ENCODE measurements around the gene CCM2L.
A peak's percentile ranks its signal among the peaks of the same experiment; 100 is the strongest.
"Not testable (repeated sequence)": the region's sequence is repeated elsewhere in the genome, so short reads cannot be mapped to it uniquely, and the experiment has no call there.

CCM2L gene

DNA sequence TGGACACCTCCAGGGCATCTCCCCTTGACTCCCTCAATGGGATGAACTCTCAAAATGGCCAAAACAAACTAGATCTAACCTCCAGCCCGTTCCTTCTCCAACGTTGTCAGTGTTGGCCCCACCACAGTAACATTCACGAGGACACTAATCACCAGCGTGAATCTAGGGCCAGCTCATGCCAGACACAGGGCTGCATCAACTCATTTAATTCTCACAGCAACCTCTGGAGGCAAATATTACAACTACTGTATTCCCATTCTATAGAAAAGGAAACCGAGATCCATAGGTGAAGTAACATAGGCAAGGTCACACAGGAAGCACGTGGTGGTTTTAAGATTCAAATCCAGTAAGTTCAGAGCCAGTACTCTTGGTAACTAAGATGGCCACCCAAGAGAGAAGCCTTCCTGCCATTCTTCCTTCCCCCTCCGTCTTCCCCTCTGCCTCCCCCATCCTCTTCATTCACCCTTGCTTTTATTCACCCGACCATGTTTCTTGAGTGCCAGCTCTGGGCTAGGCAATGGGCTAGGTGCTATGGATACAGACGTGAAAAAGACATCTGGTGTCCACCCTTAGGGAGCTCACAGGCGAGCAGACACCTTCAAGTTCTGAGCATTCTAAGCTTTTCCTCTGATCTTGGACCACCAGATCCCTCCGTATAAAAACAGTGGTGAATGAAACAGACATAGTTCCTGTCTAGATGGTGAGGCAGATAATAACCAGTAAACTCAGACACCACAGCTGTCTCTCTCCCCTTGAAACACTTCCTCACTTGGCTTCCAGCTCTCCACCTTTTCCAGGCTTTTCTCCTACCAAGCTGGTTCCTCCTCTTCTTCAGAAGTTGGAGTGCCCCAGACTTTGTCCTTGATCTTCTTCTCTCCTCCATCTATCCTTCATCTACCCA lies 9.6 kb downstream of the CCM2L start:
- peak overlapping the region in 3 of 7 experiments; percentile 42 to 60 (median 57) for H3K4me3 ChIP-seq
- no peak overlapping the region for H3K27ac ChIP-seq

DNA sequence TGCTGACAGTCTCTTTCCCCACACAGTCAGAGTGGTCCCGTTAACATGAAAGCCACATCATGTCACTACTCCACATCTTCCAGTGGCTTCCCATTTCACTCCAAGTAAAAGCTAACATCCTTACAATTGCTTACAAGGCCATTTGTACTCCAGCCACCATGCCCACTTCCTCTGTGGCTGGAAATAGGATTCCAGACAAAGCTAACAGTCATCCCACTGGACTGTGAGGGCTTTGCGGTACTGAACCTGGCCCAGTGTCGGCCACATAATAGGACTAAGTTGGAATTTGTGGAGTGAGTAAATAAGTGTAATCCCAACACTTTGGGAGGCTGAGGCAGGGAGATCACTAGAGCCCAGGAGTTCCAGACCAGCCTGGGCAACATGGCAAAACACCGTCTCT lies 10.9 kb downstream of the CCM2L start:
- Histone ChIP-seq H3K27ac (no peak overlapping the region), H3K4me3 (no peak overlapping the region)

DNA sequence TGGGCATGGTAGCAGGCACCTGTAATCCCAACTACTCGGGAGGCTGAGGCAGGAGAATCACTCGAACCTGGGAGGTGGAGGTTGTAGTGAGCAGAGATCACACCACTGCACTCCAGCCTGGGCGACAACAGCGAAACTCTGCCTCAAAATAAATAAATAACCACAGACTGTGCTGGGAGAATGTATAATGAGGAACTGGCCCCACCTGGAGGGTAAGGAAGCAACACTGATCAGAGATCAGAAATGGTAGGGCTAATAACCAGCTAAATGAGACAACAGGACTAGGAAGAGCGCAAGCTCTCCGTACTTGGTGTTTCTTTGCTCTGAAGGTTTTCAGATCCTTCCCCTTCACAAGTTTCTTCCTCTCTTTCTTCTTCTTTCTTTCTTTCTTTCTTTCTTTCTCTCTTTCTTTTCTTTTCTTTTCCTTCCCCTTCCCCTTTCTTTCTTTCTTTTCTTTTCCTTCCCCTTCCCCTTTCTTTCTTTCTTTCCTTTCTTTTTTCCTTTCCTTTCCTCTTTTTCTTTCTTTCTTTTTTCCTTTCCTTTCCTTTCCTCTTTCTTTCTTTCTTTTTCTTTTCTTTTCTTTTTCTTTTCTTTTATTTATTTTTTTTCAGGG lies 14.6 kb downstream of the CCM2L start:
- H3K27ac ChIP-seq = no peak overlapping the region
- no peak overlapping the region for H3K4me3 ChIP-seq

GRCh38 chr20:32027643-32028042 lies 17.4 kb downstream of the CCM2L start:
- H3K4me3 ChIP-seq = no peak overlapping the region
- no peak overlapping the region for H3K27ac ChIP-seq

DNA sequence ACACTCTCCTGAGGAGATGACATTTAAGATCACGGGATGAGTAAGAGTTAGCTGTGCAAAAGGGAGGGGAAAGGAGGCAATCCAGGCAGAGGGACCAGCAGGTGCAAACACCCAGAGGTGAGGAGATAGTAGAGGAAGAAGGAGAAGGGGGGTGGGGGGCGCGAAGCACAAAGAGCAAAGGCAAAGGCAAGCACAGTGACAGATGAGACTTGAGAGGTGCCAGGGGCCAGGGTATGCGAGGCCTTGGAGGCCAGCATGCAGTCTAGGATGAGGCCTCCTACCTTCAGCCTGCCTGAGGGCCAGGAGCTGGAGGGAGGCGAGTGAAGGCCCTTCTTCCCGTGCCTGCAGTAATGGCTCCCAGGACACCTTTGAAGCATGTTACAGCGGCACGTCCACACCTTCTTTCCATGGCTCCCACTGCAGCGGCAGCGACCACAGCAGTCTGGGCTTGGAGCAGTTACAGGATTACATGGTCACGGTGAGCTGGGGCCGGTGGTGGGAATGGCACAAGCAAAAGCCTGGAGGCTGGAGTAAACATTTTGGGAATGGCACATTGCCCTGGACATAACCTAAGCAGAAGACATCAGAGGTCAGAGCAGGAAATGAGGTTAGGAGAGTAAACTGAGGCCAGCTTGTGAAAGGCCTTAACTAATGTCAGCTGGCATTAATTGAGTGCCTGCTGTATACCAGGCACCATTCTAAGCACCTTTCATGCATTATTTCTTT lies 18.6 kb downstream of the CCM2L start:
- Histone ChIP-seq H3K4me3 (no peak overlapping the region), H3K27ac (no peak overlapping the region)

DNA sequence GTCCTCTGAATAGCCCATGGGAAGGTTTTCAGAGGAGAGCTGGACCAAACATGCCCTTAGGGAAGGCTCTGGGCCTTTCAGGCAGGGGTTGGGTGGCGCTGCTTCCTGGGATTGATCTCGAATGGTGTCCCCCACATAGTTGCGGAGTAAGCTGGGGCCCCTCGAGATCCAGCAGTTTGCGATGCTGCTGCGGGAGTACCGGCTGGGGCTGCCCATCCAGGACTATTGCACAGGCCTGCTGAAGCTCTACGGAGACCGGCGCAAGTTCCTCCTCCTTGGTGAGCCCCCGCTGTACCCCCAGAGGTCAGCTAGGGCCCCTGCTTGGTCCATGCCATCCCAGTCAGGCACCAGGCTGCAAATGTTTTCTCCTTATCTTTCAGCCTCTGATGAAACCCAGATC lies 19.3 kb downstream of the CCM2L start:
- Histone ChIP-seq H3K27ac (no peak overlapping the region), H3K4me3 (no peak overlapping the region)

DNA sequence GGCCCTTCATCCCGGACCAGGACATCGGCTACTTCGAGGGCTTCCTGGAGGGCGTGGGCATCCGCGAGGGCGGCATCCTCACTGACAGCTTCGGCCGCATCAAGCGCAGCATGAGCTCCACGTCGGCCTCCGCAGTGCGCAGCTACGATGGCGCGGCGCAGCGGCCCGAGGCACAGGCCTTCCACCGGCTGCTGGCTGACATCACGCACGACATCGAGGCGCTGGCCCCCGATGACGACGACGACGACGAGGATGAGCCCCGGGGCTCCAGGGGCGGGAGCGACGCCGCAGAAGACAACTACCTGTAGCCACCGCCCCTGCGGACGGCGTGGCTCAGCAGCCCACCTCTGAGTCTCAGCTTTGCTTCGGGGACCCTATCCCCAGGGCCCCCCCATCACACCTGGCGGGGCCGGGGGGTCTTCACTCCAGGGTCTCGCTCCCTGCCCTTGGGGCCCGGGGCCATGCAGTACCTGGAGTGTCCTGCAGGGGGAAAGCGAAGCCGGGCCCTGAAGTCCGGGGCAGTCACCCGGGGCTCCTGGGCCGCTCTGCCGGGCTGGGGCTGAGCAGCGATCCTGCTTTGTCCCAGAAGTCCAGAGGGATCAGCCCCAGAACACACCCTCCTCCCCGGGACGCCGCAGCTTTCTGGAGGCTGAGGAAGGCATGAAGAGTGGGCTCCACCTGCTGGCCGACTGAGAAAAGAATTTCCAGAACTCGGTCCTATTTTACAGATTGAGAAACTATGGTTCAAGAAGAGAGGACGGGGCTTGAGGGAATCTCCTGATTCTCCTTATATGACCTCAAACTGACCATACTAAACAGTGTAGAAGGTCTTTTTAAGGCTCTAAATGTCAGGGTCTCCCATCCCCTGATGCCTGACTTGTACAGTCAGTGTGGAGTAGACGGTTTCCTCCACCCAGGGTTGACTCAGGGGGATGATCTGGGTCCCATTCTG lies 21.0 kb downstream of the CCM2L start:
- peak overlapping the region in 3 of 7 experiments; percentile 9 to 26 (median 11) for H3K4me3 ChIP-seq
- no peak overlapping the region for H3K27ac ChIP-seq

GRCh38 chr20:32033316-32033715 lies 23.1 kb downstream of the CCM2L start:
- Histone ChIP-seq H3K4me3 (no peak overlapping the region), H3K27ac (peak overlapping the region in 1 of 21 experiments; percentile 64)

GRCh38 chr20:32033721-32034120 lies 23.5 kb downstream of the CCM2L start:
- H3K27ac ChIP-seq = peak overlapping the region in 2 of 21 experiments; percentile 22 to 64
- H3K4me3 ChIP-seq = not testable (repeated sequence)

GRCh38 chr20:32034581-32035425 lies 24.6 kb downstream of the CCM2L start:
- peak overlapping the region in 3 of 21 experiments; percentile 15 to 64 (median 35) for H3K27ac ChIP-seq

DNA sequence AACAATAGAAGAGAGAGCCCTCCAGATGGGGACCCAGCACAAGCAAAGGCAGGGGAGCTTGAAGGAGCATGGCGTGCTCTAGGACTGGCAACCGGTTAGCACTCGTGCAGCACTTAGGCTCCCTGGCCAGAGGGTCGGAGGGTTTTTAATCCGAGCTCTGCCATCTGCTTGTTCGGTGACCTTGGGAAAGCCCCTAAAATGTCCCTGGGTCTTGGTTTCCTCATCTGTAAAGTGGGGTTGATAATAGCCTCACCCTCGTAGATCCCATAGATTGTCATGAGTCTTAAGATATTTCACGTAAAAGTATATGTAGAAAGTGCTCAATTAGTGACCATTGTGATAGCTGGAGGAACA lies 25.2 kb downstream of the CCM2L start:
- H3K27ac ChIP-seq = peak overlapping the region in 2 of 21 experiments; percentile 35 to 64
- no peak overlapping the region for H3K4me3 ChIP-seq

More at GRCh38 chr20:32034581-32035425, 24.6 kb downstream of the CCM2L start:
- no peak overlapping the region for H3K4me3 ChIP-seq

- Histone ChIP-seq H3K27ac (peak overlapping the region in 2 of 21 experiments; percentile 35 to 55), H3K4me3 (no peak overlapping the region)
These were observed 26.0 kb downstream of the CCM2L start for GRCh38 chr20:32036252-32036651.

DNA sequence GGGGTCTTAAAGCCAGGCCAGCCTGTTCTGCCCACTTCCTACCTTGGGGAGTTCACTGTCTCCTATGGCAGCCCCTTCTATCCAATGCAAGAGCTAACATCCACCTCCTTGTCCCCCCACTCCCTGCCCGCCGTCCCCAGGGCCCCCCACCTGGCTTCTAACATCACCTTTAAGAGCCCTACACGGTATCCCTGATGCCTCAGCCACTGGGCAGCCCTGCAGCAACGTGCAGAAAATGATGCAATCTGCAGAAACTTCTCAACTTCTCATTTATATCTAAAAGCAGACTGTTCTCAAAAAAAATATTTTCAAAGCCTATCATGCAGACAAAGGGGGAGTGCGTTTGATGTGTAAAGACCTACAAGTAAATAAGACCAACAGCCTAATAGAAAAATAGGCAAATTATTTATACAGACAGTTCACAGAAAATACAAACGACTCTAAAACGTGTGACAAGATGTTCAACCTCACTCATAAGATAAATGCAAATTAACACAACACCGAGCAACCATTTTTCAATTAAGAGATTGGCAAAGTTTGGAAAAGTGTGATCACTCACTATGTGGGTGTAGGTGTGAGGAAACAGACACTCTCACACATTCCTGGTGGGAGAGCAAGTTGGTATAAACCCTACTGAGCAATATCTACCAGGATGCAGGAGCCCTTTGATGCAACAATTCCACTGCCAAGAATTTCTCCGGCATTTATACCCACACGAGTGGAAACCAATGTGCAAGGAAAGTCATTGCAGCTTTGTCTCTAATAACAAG lies 26.7 kb downstream of the CCM2L start:
- peak overlapping the region in 1 of 21 experiments; percentile 55 for H3K27ac ChIP-seq
- no peak overlapping the region for H3K4me3 ChIP-seq

GRCh38 chr20:32037929-32038328 lies 27.7 kb downstream of the CCM2L start:
- H3K27ac ChIP-seq = no peak overlapping the region
- no peak overlapping the region for H3K4me3 ChIP-seq

- H3K27ac ChIP-seq = peak overlapping the region in 9 of 21 experiments; percentile 37 to 79 (median 60)
- no peak overlapping the region for H3K4me3 ChIP-seq
These were observed 30.1 kb downstream of the CCM2L start for GRCh38 chr20:32040142-32040953.

GRCh38 chr20:32045999-32046398 lies 35.8 kb downstream of the CCM2L start:
- Histone ChIP-seq H3K4me3 (no peak overlapping the region), H3K27ac (no peak overlapping the region)

DNA sequence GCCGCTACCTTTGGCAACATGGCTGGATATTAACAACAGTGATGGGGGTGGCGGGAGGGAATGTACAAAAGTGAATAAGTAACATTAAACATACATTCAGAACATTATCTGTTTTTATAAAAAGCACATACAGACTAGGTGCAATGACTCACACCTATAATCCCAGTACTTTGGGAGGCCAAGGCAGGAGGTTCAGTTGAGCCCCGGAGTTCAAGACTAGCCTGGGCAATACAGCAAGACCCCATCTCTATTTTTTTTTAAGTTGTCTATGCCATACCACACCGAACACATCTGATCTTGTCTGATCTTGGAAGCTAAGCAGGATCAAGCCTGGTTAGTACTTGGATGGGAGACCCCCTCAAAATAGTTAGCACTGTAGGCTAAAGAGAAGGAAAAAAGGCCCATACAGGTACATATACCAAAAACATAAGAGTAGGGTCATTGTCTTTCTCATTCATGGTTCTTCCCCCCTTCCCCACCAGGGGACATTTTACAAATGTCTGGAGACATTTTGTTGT lies 40.1 kb downstream of the CCM2L start:
- no peak overlapping the region for H3K27ac ChIP-seq
- H3K4me3 ChIP-seq = no peak overlapping the region
